Measurements from ENCODE around the gene SPDYE4.

SPDYE4 gene

DNA sequence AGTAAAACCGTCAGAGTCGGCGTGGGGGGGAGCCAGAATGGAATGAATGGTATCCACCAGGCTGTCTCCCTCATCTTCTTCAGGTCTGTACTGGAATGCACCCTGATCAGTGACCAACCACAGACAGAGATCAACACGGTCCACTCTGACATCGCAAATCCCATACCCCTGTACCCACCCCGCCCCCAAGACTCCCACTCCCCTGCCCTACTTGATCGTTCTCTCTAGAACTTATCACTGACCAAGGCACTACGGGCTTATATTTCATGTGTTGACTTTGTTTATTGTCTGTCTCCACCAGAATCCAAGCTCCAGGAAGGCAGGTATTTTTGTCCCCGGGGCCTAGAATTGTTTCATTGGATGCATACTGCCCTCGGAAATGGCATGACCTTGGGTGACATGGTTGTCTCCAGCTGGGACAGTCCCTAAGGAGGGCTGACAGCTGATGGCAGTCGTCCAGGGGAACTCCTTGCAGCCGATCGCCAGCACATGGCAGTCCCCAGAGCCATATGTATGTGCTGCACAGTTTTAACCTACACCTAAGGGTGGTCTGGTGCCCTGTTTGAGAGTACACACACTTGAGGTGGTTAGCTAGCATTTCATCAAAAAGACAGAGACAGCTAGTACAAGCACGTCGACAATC is 41.3 kb upstream of the SPDYE4 start:
- Histone ChIP-seq H3K4me3 (ENCODE audit: low read length in 2 of 2) (no peak overlapping the region), H3K9me3 (replicated peaks in 1 of 2; ENCODE audit: control insufficient read depth in 2 of 2, insufficient read depth in 1 of 2, low read depth in 1 of 2, low read length in 2 of 2) (peaks cover 0 to 4% of the 10 kb centered on the region in 2 donors), H4K91ac (ENCODE audit: low read depth, low read length, poor library complexity) (no peak overlapping the region), H3K27me3 (ENCODE audit: control insufficient read depth in 3 of 3, insufficient read depth in 3 of 3, low read depth in 1 of 3, low read length in 3 of 3) (peaks cover 3 to 66% (median 19%) of the 10 kb centered on the region in 3 experiments), H3K4me1 (ENCODE audit: control insufficient read depth in 2 of 2, insufficient read depth in 1 of 2, low read depth in 1 of 2, low read length in 2 of 2) (peaks cover 0 to 9% of the 10 kb centered on the region in 2 donors), H2AK5ac (ENCODE audit: low read depth, low read length) (no peak overlapping the region), H3K36me3 (replicated peaks in 1 of 2; ENCODE audit: control insufficient read depth in 2 of 2, insufficient read depth in 2 of 2, low read length in 2 of 2) (no peaks in the 10 kb centered on the region), H2BK120ac (ENCODE audit: low read depth, low read length) (no peak overlapping the region), H2BK12ac (ENCODE audit: low read length) (no peak overlapping the region), H3K14ac (ENCODE audit: low read length) (no peak overlapping the region), H2BK5ac (ENCODE audit: low read length) (no peak overlapping the region), H3K27ac (replicated peaks; ENCODE audit: low read length) (no peak overlapping the region), H4K8ac (ENCODE audit: low read depth, low read length) (no peak overlapping the region), H3K23ac (ENCODE audit: low read depth, low read length, poor library complexity) (no peak overlapping the region), H3K9ac (ENCODE audit: low read depth, low read length, poor library complexity) (no peak overlapping the region), H3K4me2 (ENCODE audit: insufficient read depth, low read length, poor library complexity, severe bottlenecking) (peak overlapping the region; percentile 56), H3K79me1 (ENCODE audit: low read depth, low read length) (peaks cover 3% of the 10 kb centered on the region), H3K4ac (ENCODE audit: low read length) (no peak overlapping the region), H3K18ac (ENCODE audit: low read length) (no peak overlapping the region), H2AFZ (ENCODE audit: low read length) (no peak overlapping the region), H2BK15ac (ENCODE audit: low read length) (no peak overlapping the region)
- no CpG with 5 or more reads among the region's 15 CpGs for WGBS, 2 donors (ENCODE audit: extremely low coverage in 2 of 2, insufficient read length in 2 of 2, insufficient replicate concordance in 1 of 2)
- no peak for DNase-seq (ENCODE audit: low spot score)

- Histone ChIP-seq H3K9me3 (replicated peaks in 1 of 2; ENCODE audit: control insufficient read depth in 2 of 2, insufficient read depth in 1 of 2, low read depth in 1 of 2, low read length in 2 of 2) (peaks cover 0 to 4% of the 10 kb centered on the region in 2 donors), H2AK5ac (ENCODE audit: low read depth, low read length) (peak within 1 kb of the TSS; percentile 73), H3K79me1 (ENCODE audit: low read depth, low read length) (peaks cover 3% of the 10 kb centered on the region), H3K9ac (ENCODE audit: low read depth, low read length, poor library complexity) (peak within 1 kb of the TSS; percentile 3), H2BK5ac (ENCODE audit: low read length) (no peak within 1 kb of the TSS), H4K8ac (ENCODE audit: low read depth, low read length) (no peak within 1 kb of the TSS), H3K4me2 (ENCODE audit: insufficient read depth, low read length, poor library complexity, severe bottlenecking) (peak within 1 kb of the TSS; percentile 56), H4K91ac (ENCODE audit: low read depth, low read length, poor library complexity) (no peak within 1 kb of the TSS), H3K4me1 (ENCODE audit: control insufficient read depth in 2 of 2, insufficient read depth in 1 of 2, low read depth in 1 of 2, low read length in 2 of 2) (peaks cover 0 to 9% of the 10 kb centered on the region in 2 donors), H3K23ac (ENCODE audit: low read depth, low read length, poor library complexity) (peak within 1 kb of the TSS; percentile 66), H3K27ac (replicated peaks; ENCODE audit: low read length) (no peak within 1 kb of the TSS), H3K4ac (ENCODE audit: low read length) (no peak within 1 kb of the TSS), H2BK15ac (ENCODE audit: low read length) (peak within 1 kb of the TSS; percentile 26), H2BK120ac (ENCODE audit: low read depth, low read length) (peak within 1 kb of the TSS; percentile 57), H2AFZ (ENCODE audit: low read length) (no peak within 1 kb of the TSS), H3K27me3 (ENCODE audit: control insufficient read depth in 3 of 3, insufficient read depth in 3 of 3, low read depth in 1 of 3, low read length in 3 of 3) (peaks cover 3 to 64% (median 19%) of the 10 kb centered on the region in 3 experiments), H3K18ac (ENCODE audit: low read length) (peak within 1 kb of the TSS; percentile 61), H3K36me3 (replicated peaks in 1 of 2; ENCODE audit: control insufficient read depth in 2 of 2, insufficient read depth in 2 of 2, low read length in 2 of 2) (no peaks in the 10 kb centered on the region), H3K4me3 (ENCODE audit: low read length in 2 of 2) (peak within 1 kb of the TSS in 1 of 2 donors; percentile 65), H2BK12ac (ENCODE audit: low read length) (peak within 1 kb of the TSS; percentile 6), H3K14ac (ENCODE audit: low read length) (no peak within 1 kb of the TSS)
- no peak for DNase-seq (ENCODE audit: low spot score)
- WGBS, 2 donors (ENCODE audit: extremely low coverage in 2 of 2, insufficient read length in 2 of 2, insufficient replicate concordance in 1 of 2), result no CpG with 5 or more reads among the region's 62 CpGs
Measured at GRCh38 chr17:8798846-8799569, 40.7 kb upstream of the SPDYE4 start, which contains the start of gene MFSD6L. MFSD6L (minus strand) TSS chr17:8799365; CDS start chr17:8799120, 245 bp downstream.

DNA sequence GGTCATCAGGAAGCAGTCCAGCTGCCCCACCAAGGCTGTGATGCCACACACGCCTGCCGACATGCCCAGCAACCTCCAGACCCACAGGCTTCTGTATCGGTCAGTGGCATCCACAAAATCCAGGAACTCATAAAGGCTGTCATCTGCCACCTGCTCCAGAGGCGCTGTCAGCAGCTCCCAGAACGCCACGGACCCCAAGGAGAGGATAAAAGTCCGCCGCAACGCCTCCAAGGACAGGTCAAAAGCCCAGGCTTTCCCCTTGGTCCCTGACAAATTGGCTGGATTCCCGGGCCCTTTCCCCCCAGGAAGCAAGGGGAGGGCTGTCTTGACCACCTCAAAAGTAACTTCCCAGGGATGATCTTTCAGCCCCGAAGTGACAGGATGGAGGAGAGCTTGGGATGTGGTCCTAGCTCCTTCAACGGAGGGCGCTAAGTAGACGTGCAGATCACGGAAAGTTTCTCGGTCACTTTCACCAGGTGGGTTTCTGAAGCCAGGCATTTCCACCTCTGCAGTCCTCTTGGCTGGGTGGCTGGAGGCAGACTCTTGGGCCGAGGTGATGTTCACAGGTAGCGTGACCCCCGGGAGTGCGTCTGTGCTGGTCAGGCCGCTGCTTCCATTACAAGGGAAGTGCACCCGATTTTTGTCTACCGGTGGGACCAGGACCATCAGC is 40.0 kb upstream of the SPDYE4 start:
- peaks cover 3 to 57% (median 19%) of the 10 kb centered on the region in 3 experiments for H3K27me3 ChIP-seq (ENCODE audit: control insufficient read depth in 3 of 3, insufficient read depth in 3 of 3, low read depth in 1 of 3, low read length in 3 of 3)
- no peak overlapping the region for H4K91ac ChIP-seq (ENCODE audit: low read depth, low read length, poor library complexity)
- H3K4me2 ChIP-seq (ENCODE audit: insufficient read depth, low read length, poor library complexity, severe bottlenecking), result peak overlapping the region; percentile 56
- H3K79me1 ChIP-seq (ENCODE audit: low read depth, low read length), result peaks cover 3% of the 10 kb centered on the region
- H2BK120ac ChIP-seq (ENCODE audit: low read depth, low read length), result no peak overlapping the region
- H3K4me1 ChIP-seq (ENCODE audit: control insufficient read depth in 2 of 2, insufficient read depth in 1 of 2, low read depth in 1 of 2, low read length in 2 of 2), result peaks cover 0 to 5% of the 10 kb centered on the region in 2 donors
- H3K4me3 ChIP-seq (ENCODE audit: low read length in 2 of 2), result no peak overlapping the region
- WGBS, 2 donors (ENCODE audit: extremely low coverage in 2 of 2, insufficient read length in 2 of 2, insufficient replicate concordance in 1 of 2), result no CpG with 5 or more reads among the region's 23 CpGs
- peak overlapping the region; percentile 26 for H2BK15ac ChIP-seq (ENCODE audit: low read length)
- no peak overlapping the region for H4K8ac ChIP-seq (ENCODE audit: low read depth, low read length)
- no peak overlapping the region for H2AFZ ChIP-seq (ENCODE audit: low read length)
- no peak overlapping the region for H3K14ac ChIP-seq (ENCODE audit: low read length)
- H3K9me3 ChIP-seq (replicated peaks in 1 of 2; ENCODE audit: control insufficient read depth in 2 of 2, insufficient read depth in 1 of 2, low read depth in 1 of 2, low read length in 2 of 2), result peaks cover 0 to 4% of the 10 kb centered on the region in 2 donors
- H2BK12ac ChIP-seq (ENCODE audit: low read length), result peak overlapping the region; percentile 6
- H2AK5ac ChIP-seq (ENCODE audit: low read depth, low read length), result peak overlapping the region; percentile 73
- H3K36me3 ChIP-seq (replicated peaks in 1 of 2; ENCODE audit: control insufficient read depth in 2 of 2, insufficient read depth in 2 of 2, low read length in 2 of 2), result no peaks in the 10 kb centered on the region
- H3K23ac ChIP-seq (ENCODE audit: low read depth, low read length, poor library complexity), result peak overlapping the region; percentile 66
- H2BK5ac ChIP-seq (ENCODE audit: low read length), result no peak overlapping the region
- H3K18ac ChIP-seq (ENCODE audit: low read length), result no peak overlapping the region
- no peak overlapping the region for H3K4ac ChIP-seq (ENCODE audit: low read length)
- peak overlapping the region; percentile 3 for H3K9ac ChIP-seq (ENCODE audit: low read depth, low read length, poor library complexity)
- H3K27ac ChIP-seq (replicated peaks; ENCODE audit: low read length), result no peak overlapping the region
- no peak for DNase-seq (ENCODE audit: low spot score)
